Endothelial cell of umbilical vein (primary cell): ENCODE measurements around the gene PRPF18. TPM values are rescaled to one million over a fixed set of nuclear protein-coding genes. Genes with fewer than 3 reads are reported as not detected.

Source experiments
- BruUV-seq: library from RNA; stranded (reverse); fragments of 400-500 nt; replicated peaks from 2 replicates; lab custom pipeline; 2021; lab: Mats Ljungman, UMichigan
- CTCF ChIA-PET: fragments of 300-600, 350-600 bp; sonication (Branson Sonifier 250); formaldehyde crosslinking; loops from one replicate; lab custom pipeline; 2021; ENCODE audit warnings: antibody characterized with exemption, inconsistent platforms; lab: Charles Lee
- POLR2A ChIA-PET: fragments of 300-600, 350-600 bp; sonication (Branson Sonifier 250); formaldehyde crosslinking; loops from one replicate; lab custom pipeline; 2021; ENCODE audit warnings: antibody characterized with exemption, inconsistent platforms; lab: Charles Lee
- DNase-seq: peaks from one replicate; pipeline ENCODE4 v3.0.0-alpha.2; 2011; ENCODE audit warnings: low read depth, low spot score
- FAIRE-seq: peaks from 2 replicates; lab custom pipeline; 2011; peaks lifted over from hg19 to GRCh38; lab: Jason Lieb, UNC
- H2AFZ ChIP-seq: 2 replicates; pipeline ENCODE4 v1.6.0; 2012; ENCODE audit warnings: low read depth, low read length, control low read depth, inconsistent platforms
- H3K27ac ChIP-seq: 2 replicates; pipeline ENCODE4 v1.5.1; 2011; ENCODE audit warnings: low read depth, mild to moderate bottlenecking, control low read depth, low read length, moderate library complexity; ENCODE audit not compliant: insufficient read depth
- H3K27me3 ChIP-seq, 2 experiments: 2 replicates each; pipeline versions ENCODE4 v1.6.0 to v1.6.1; 2011; ENCODE audit warnings: low read length in 2 of 2, mixed read lengths in 1 of 2; ENCODE audit not compliant: control insufficient read depth in 2 of 2, insufficient read depth in 2 of 2
- H3K36me3 ChIP-seq, 2 experiments: 2 replicates in 1 of 2; 3 replicates in 1 of 2; pipeline ENCODE4 v1.5.1; 2011; ENCODE audit warnings: low read length in 2 of 2, mild to moderate bottlenecking in 1 of 2, moderate library complexity in 1 of 2; ENCODE audit not compliant: control insufficient read depth in 2 of 2, insufficient read depth in 2 of 2; ENCODE audit errors: extremely low read depth in 1 of 2
- H3K4me1 ChIP-seq: 3 replicates; pipeline ENCODE4 v1.5.1; 2011; ENCODE audit warnings: mild to moderate bottlenecking, low read length; ENCODE audit not compliant: control insufficient read depth, insufficient read depth; ENCODE audit errors: extremely low read depth
- H3K4me2 ChIP-seq: 2 replicates; pipeline ENCODE4 v1.6.1; 2011; ENCODE audit warnings: low read length, control low read depth, mixed read lengths; ENCODE audit not compliant: insufficient read depth
- H3K4me3 ChIP-seq, 3 experiments: fragments of 200-600 bp in 1 of 3; sonication (generic), shearing (Covaris generic) in 1 of 3; replicated peaks in 1 of 3; 2 replicates each; pipeline ENCODE4 v1.5.1; 2011 to 2016; ENCODE audit warnings: control low read depth in 3 of 3, low read length in 3 of 3, mild to moderate bottlenecking in 2 of 3, inconsistent platforms in 1 of 3, low read depth in 1 of 3, moderate library complexity in 1 of 3; ENCODE audit not compliant: insufficient read depth in 1 of 3
- H3K79me2 ChIP-seq: 2 replicates; pipeline ENCODE4 v1.6.0; 2012; ENCODE audit warnings: low read length, inconsistent platforms; ENCODE audit not compliant: control insufficient read depth, insufficient read depth
- H3K9ac ChIP-seq: replicated peaks from 2 replicates; pipeline ENCODE3; 2011; ENCODE audit warnings: low read length, control low read depth; ENCODE audit not compliant: insufficient read depth; ENCODE audit errors: extremely low read depth
- H3K9me1 ChIP-seq: replicated peaks from 3 replicates; pipeline ENCODE4 v1.6.0; 2011; ENCODE audit warnings: mild to moderate bottlenecking, low read length; ENCODE audit not compliant: control insufficient read depth, insufficient read depth; ENCODE audit errors: extremely low read depth
- H3K9me3 ChIP-seq: replicated peaks from 2 replicates; pipeline ENCODE4 v1.5.1; 2012; ENCODE audit warnings: low read length, inconsistent platforms; ENCODE audit not compliant: control insufficient read depth, insufficient read depth
- H4K20me1 ChIP-seq: replicated peaks from 2 replicates; pipeline ENCODE3; 2011; ENCODE audit warnings: mild to moderate bottlenecking, low read length; ENCODE audit not compliant: control insufficient read depth, insufficient read depth; ENCODE audit errors: extremely low read depth
- EZH2 ChIP-seq: IDR thresholded peaks from 2 replicates; pipeline ENCODE4 v1.6.1; 2012; ENCODE audit warnings: borderline replicate concordance, low read depth, mild to moderate bottlenecking, moderate library complexity, low read length, inconsistent platforms; ENCODE audit not compliant: severe bottlenecking
- FOS ChIP-seq: IDR thresholded peaks from 2 replicates; pipeline ENCODE4 v1.6.1; 2011; ENCODE audit warnings: mild to moderate bottlenecking, low read length, moderate library complexity, borderline replicate concordance; ENCODE audit not compliant: insufficient read depth
- JUN ChIP-seq: IDR thresholded peaks from 2 replicates; pipeline ENCODE4 v1.6.1; 2011; ENCODE audit warnings: borderline replicate concordance, low read depth; ENCODE audit not compliant: insufficient read length, insufficient read depth
- MAX ChIP-seq: IDR thresholded peaks from 2 replicates; pipeline ENCODE4 v1.6.1; 2011; ENCODE audit not compliant: insufficient read depth, insufficient read length
- POLR2A ChIP-seq: IDR thresholded peaks from 2 replicates; pipeline ENCODE4 v1.6.1; 2012; ENCODE audit warnings: low read depth, mild to moderate bottlenecking, control low read depth, low read length
- POLR2AphosphoS5 ChIP-seq: IDR thresholded peaks from 2 replicates; pipeline ENCODE4 v1.6.1; 2012; ENCODE audit warnings: low read depth, mild to moderate bottlenecking, control low read depth, low read length, moderate library complexity; ENCODE audit not compliant: insufficient read depth
- dilution Hi-C: fragments of 300-500 bp; cut with MboI; formaldehyde crosslinking; loops from one replicate; pipeline ENCODE4 v1.15.0; 2019; ENCODE audit warnings: low sequenced_read_pairs; ENCODE audit not compliant: extremely low pct_ligation_motif_present
- intact Hi-C: fragments of 100-400 bp; cut with micrococcal nuclease; formaldehyde crosslinking; loops from one replicate; pipeline ENCODE4 v1.10.0; 2022
- polyA plus RNA-seq, 4 experiments: library from polyadenylated mRNA; depleted of rRNA in 3 of 4; stranded (reverse) in 3 of 4; unstranded in 1 of 4; fragments of >200 nt; gene quantifications; 2 replicates each; pipeline versions ENCODE4 v1.2.1 to v1.2.3, GENCODE V29; 2011 to 2012; ENCODE audit warnings: missing spikeins in 1 of 4
- total RNA-seq: library from RNA; stranded (reverse); gene quantifications from 2 replicates; pipeline ENCODE4 v1.2.3, GENCODE V29; 2021

Gene PRPF18
- total and polyA plus RNA-seq, 2 donors (not counting 3 experiments of a cell fraction or from before 2014, with no cell fraction given): 7.3 to 21.0 TPM

- dilution Hi-C loops (no loop called here), intact Hi-C loops (no loop called here)
- H2AFZ ChIP-seq: no peak overlapping the region
- H3K36me3 ChIP-seq: no peaks in the 10 kb centered on the region
- H3K9ac ChIP-seq: no peak overlapping the region
- FAIRE-seq (no peak), DNase-seq (no peak)
- ChIA-PET POLR2A (no interaction called here), CTCF (interaction anchor here (0.9 kb wide), 1 partner anchor 219 kb away, joined by 4 read pairs; no protein-coding TSS in a partner anchor)
- H3K79me2 ChIP-seq: peaks cover 29% of the 10 kb centered on the region
- no peak overlapping the region for H3K4me3 ChIP-seq
- H3K27me3 ChIP-seq: peaks cover 0 to 2% of the 10 kb centered on the region in 2 experiments
- H4K20me1 ChIP-seq: no peaks in the 10 kb centered on the region
- no peaks in the 10 kb centered on the region for H3K9me3 ChIP-seq
- H3K27ac ChIP-seq: no peak overlapping the region
- TF ChIP-seq POLR2A (no peak), FOS (no peak), JUN (no peak), EZH2 (no peak)
- peaks cover 9% of the 10 kb centered on the region for H3K4me1 ChIP-seq
- no peaks in the 10 kb centered on the region for H3K9me1 ChIP-seq
- no TSS peak for BruUV-seq
- H3K4me2 ChIP-seq: no peak overlapping the region
These were observed 4.1 kb downstream of the PRPF18 start for GRCh38 chr10:13590886-13591285.

GRCh38 chr10:13592306-13592705 is 5.5 kb downstream of the PRPF18 start:
- H3K79me2 ChIP-seq: peaks cover 27% of the 10 kb centered on the region
- POLR2A ChIA-PET: no interaction called here
- H3K36me3 ChIP-seq: no peaks in the 10 kb centered on the region
- no peak overlapping the region for H3K27ac ChIP-seq
- H3K9ac ChIP-seq: no peak overlapping the region
- no peak for TF ChIP-seq EZH2
- no peak for TF ChIP-seq POLR2AphosphoS5
- TF ChIP-seq JUN: no peak
- no peak for TF ChIP-seq MAX
- peaks cover 6% of the 10 kb centered on the region for H3K4me1 ChIP-seq
- H3K27me3 ChIP-seq: no peaks in the 10 kb centered on the region
- no peaks in the 10 kb centered on the region for H3K9me1 ChIP-seq
- intact Hi-C loops: no loop called here
- no peak overlapping the region for H2AFZ ChIP-seq
- dilution Hi-C loops: no loop called here
- FAIRE-seq (no peak), DNase-seq (no peak)
- H4K20me1 ChIP-seq: no peaks in the 10 kb centered on the region
- H3K9me3 ChIP-seq: no peaks in the 10 kb centered on the region
- CTCF ChIA-PET: interaction anchor here (0.8 kb wide), 1 partner anchor 22 kb away, joined by 3 read pairs; no protein-coding TSS in a partner anchor
- no peak overlapping the region for H3K4me3 ChIP-seq
- no peak overlapping the region for H3K4me2 ChIP-seq
- BruUV-seq: no TSS peak
